Measurements from ENCODE around the gene FAS. TPM values are rescaled to one million over a fixed set of nuclear protein-coding genes. Genes with fewer than 3 reads are reported as not detected.
A peak's percentile ranks its signal among the peaks of the same experiment; 100 is the strongest.

Gene FAS
- total and polyA plus RNA-seq, 2 donors (not counting 1 experiment from before 2014, with no cell fraction given) = 11.5 to 12.4 TPM

DNA sequence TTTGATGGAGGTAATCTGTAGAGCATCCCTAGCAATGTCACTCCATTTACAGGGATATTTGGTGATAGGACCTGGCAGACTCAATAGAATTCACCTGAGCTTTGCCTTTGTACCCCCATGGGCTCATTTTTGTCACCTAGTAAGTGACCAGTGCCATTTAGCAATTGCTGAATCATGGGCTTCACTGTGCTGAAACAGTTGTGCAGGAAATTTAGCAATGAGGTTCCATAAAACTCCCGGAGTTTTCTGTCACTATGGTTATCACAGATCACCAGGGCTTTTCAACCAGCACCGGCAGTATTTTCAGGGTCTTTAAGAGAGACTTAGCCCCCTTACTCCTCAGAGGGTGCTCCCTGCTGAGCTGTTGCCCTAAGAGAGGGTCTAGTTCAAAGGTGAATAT lies 40.2 kb downstream of the FAS start:
- no peak overlapping the region for H3K4me2 ChIP-seq (replicated peaks; ENCODE audit: low read depth, low read length, poor library complexity, severe bottlenecking)
- no peaks in the 10 kb centered on the region for H3K9me3 Mint-ChIP-seq (ENCODE audit: insufficient read depth)
- CTCF ChIA-PET = interaction anchor here (1.2 to 4.6 kb wide), 12 partner anchors 11 to 543 kb away, joined by 3 to 92 read pairs (median 16); partner anchors contain the start of gene CH25H
- POLR2A ChIA-PET = no interaction called here
- H4K20me1 ChIP-seq (ENCODE audit: control insufficient read depth, insufficient read depth, low read length, poor library complexity, severe bottlenecking) = no peaks in the 10 kb centered on the region
- no peak overlapping the region for H3K27ac ChIP-seq (ENCODE audit: low read length in 2 of 2)
- H3K9ac ChIP-seq (ENCODE audit: low read length) = no peak overlapping the region
- H3K27me3 Mint-ChIP-seq = no peaks in the 10 kb centered on the region
- H3K4me3 ChIP-seq (ENCODE audit: control extremely low read depth in 1 of 5, extremely low read depth in 1 of 5, insufficient read depth in 1 of 5, low read depth in 2 of 5, low read length in 4 of 5) = no peak overlapping the region
- intact Hi-C loops (cut with micrococcal nuclease) = loop anchor here (1.0 to 10.0 kb wide), 4 partner anchors 183 to 534 kb away; no protein-coding TSS in a partner anchor
- no peaks in the 10 kb centered on the region for H3K27me3 ChIP-seq (replicated peaks in 1 of 4; ENCODE audit: control extremely low read depth in 1 of 4, control insufficient read depth in 3 of 4, insufficient read depth in 4 of 4, low read length in 3 of 4)
- H3K27ac Mint-ChIP-seq = no peak overlapping the region
- H3K4me3 Mint-ChIP-seq = no peak overlapping the region
- WGBS (ENCODE audit: insufficient coverage) = 67% methylated on average over 2 of the region's 2 CpGs
- ATAC-seq (ENCODE audit: low read depth) (no peak), DNase-seq (no peak)
- H3K79me2 ChIP-seq (ENCODE audit: control insufficient read depth, insufficient read depth, low read length) = no peaks in the 10 kb centered on the region
- no peak overlapping the region for H2AFZ ChIP-seq (ENCODE audit: insufficient read depth, low read depth, low read length, poor library complexity, severe bottlenecking)
- H3K4me1 ChIP-seq (ENCODE audit: control insufficient read depth in 2 of 2, insufficient read depth in 2 of 2, low read length in 2 of 2) = peaks cover 8% of the 10 kb centered on the region in 2 donors
- H3K9me3 ChIP-seq (ENCODE audit: control extremely low read depth in 1 of 3, control insufficient read depth in 2 of 3, insufficient read depth in 1 of 3, low read length in 2 of 3) = no peaks in the 10 kb centered on the region
- TF ChIP-seq, protein P1, sequence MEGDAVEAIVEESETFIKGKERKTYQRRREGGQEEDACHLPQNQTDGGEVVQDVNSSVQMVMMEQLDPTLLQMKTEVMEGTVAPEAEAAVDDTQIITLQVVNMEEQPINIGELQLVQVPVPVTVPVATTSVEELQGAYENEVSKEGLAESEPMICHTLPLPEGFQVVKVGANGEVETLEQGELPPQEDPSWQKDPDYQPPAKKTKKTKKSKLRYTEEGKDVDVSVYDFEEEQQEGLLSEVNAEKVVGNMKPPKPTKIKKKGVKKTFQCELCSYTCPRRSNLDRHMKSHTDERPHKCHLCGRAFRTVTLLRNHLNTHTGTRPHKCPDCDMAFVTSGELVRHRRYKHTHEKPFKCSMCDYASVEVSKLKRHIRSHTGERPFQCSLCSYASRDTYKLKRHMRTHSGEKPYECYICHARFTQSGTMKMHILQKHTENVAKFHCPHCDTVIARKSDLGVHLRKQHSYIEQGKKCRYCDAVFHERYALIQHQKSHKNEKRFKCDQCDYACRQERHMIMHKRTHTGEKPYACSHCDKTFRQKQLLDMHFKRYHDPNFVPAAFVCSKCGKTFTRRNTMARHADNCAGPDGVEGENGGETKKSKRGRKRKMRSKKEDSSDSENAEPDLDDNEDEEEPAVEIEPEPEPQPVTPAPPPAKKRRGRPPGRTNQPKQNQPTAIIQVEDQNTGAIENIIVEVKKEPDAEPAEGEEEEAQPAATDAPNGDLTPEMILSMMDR (IDR thresholded peaks at IDR 0.05) = no peak
- TF ChIP-seq EZH2 (IDR thresholded peaks at IDR 0.05; ENCODE audit: borderline replicate concordance, insufficient read depth, low read depth, low read length, poor library complexity, severe bottlenecking) = no peak
- no peaks in the 10 kb centered on the region for H3K36me3 ChIP-seq (replicated peaks in 1 of 2; ENCODE audit: control extremely low read depth in 1 of 2, control insufficient read depth in 1 of 2, extremely low read depth in 1 of 2, insufficient read depth in 2 of 2, low read length in 1 of 2)
- H3K4me1 Mint-ChIP-seq = peaks cover 12% of the 10 kb centered on the region

GRCh38 chr10:89032141-89032891 lies 41.7 kb downstream of the FAS start:
- no peak overlapping the region for H3K4me3 ChIP-seq (ENCODE audit: control extremely low read depth in 1 of 5, extremely low read depth in 1 of 5, insufficient read depth in 1 of 5, low read depth in 2 of 5, low read length in 4 of 5)
- peak; percentile 51 for ATAC-seq (ENCODE audit: low read depth)

More at GRCh38 chr10:89032141-89032891, 41.7 kb downstream of the FAS start:
- Histone ChIP-seq H3K27ac (ENCODE audit: low read length in 2 of 2) (no peak overlapping the region), H3K79me2 (ENCODE audit: control insufficient read depth, insufficient read depth, low read length) (no peaks in the 10 kb centered on the region), H3K4me1 (ENCODE audit: control insufficient read depth in 2 of 2, insufficient read depth in 2 of 2, low read length in 2 of 2) (peaks cover 8% of the 10 kb centered on the region in 2 donors), H2AFZ (ENCODE audit: insufficient read depth, low read depth, low read length, poor library complexity, severe bottlenecking) (no peak overlapping the region), H3K9ac (ENCODE audit: low read length) (no peak overlapping the region), H3K4me2 (replicated peaks; ENCODE audit: low read depth, low read length, poor library complexity, severe bottlenecking) (no peak overlapping the region), H3K9me3 (ENCODE audit: control extremely low read depth in 1 of 3, control insufficient read depth in 2 of 3, insufficient read depth in 1 of 3, low read length in 2 of 3) (no peaks in the 10 kb centered on the region), H3K27me3 (replicated peaks in 1 of 4; ENCODE audit: control extremely low read depth in 1 of 4, control insufficient read depth in 3 of 4, insufficient read depth in 4 of 4, low read length in 3 of 4) (no peaks in the 10 kb centered on the region), H4K20me1 (ENCODE audit: control insufficient read depth, insufficient read depth, low read length, poor library complexity, severe bottlenecking) (no peaks in the 10 kb centered on the region), H3K36me3 (replicated peaks in 1 of 2; ENCODE audit: control extremely low read depth in 1 of 2, control insufficient read depth in 1 of 2, extremely low read depth in 1 of 2, insufficient read depth in 2 of 2, low read length in 1 of 2) (no peaks in the 10 kb centered on the region)
- WGBS (ENCODE audit: insufficient coverage) = 54% methylated on average over 3 of the region's 8 CpGs
- ChIA-PET POLR2A (interaction anchor here (0.5 kb wide), 1 partner anchor 45 kb away, joined by 3 read pairs; no protein-coding TSS in a partner anchor), CTCF (interaction anchor here (0.5 to 4.6 kb wide), 6 partner anchors 99 to 230 kb away, joined by 3 to 92 read pairs (median 54); partner anchors contain the start of gene CH25H)
- intact Hi-C loops (cut with micrococcal nuclease) = loop anchor here (10.0 kb wide), 2 partner anchors 198 to 532 kb away; no protein-coding TSS in a partner anchor
- Mint-ChIP-seq H3K9me3 (ENCODE audit: insufficient read depth) (no peaks in the 10 kb centered on the region), H3K27me3 (no peaks in the 10 kb centered on the region), H3K4me1 (peaks cover 12% of the 10 kb centered on the region), H3K4me3 (no peak overlapping the region), H3K27ac (no peak overlapping the region)
- TF ChIP-seq, protein P1 (IDR thresholded peaks at IDR 0.05) = no peak
- TF ChIP-seq EZH2 (IDR thresholded peaks at IDR 0.05; ENCODE audit: borderline replicate concordance, insufficient read depth, low read depth, low read length, poor library complexity, severe bottlenecking) = no peak
- peak; percentile 13 for DNase-seq

All from B cell (primary cell).